DND-41 (cell line): ENCODE results near the gene STMND1.

Experiments used
- ATAC-seq: fragments of 200-7000 bp; cut with Tn5 transposase; 3 replicates; pipeline ENCODE4 v1.9.1; 2021; ENCODE audit warnings: low read depth; ENCODE audit not compliant: insufficient read depth
- DNase-seq: peaks from one replicate; pipeline ENCODE4 v3.0.0-alpha.2; 2020
- H2AFZ ChIP-seq: 2 replicates; pipeline ENCODE4 v1.6.0; 2012; ENCODE audit warnings: low read depth, low read length
- H3K27ac ChIP-seq: 2 replicates; pipeline ENCODE4 v1.5.1; 2012; ENCODE audit warnings: low read length, inconsistent platforms
- H3K27me3 ChIP-seq: fragments of 200-600 bp; sonication (generic); 2 replicates; pipeline ENCODE4 v1.6.0; 2012; ENCODE audit warnings: low read length, mild to moderate bottlenecking, inconsistent platforms; ENCODE audit not compliant: insufficient read depth, poor library complexity
- H3K36me3 ChIP-seq: 2 replicates; pipeline ENCODE4 v1.5.1; 2012; ENCODE audit warnings: low read length, inconsistent platforms; ENCODE audit not compliant: insufficient read depth
- H3K4me1 ChIP-seq: 2 replicates; pipeline ENCODE4 v1.5.1; 2012; ENCODE audit warnings: mild to moderate bottlenecking, low read length; ENCODE audit not compliant: insufficient read depth
- H3K4me2 ChIP-seq: 2 replicates; pipeline ENCODE4 v1.6.0; 2012; ENCODE audit warnings: mild to moderate bottlenecking, moderate library complexity, low read length, inconsistent platforms; ENCODE audit not compliant: insufficient read depth
- H3K4me3 ChIP-seq, 2 experiments: fragments of 200-600 bp in 1 of 2; shearing (Covaris generic) in 1 of 2; 2 replicates each; pipeline ENCODE4 v1.5.1; 2012 to 2016; ENCODE audit warnings: inconsistent platforms in 2 of 2, low read length in 2 of 2, mild to moderate bottlenecking in 2 of 2, low read depth in 1 of 2, moderate library complexity in 1 of 2
- H3K79me2 ChIP-seq: 2 replicates; pipeline ENCODE4 v1.6.0; 2012; ENCODE audit warnings: low read length, inconsistent platforms; ENCODE audit not compliant: insufficient read depth
- H3K9ac ChIP-seq: 2 replicates; pipeline ENCODE4 v1.6.0; 2012; ENCODE audit warnings: low read depth, mild to moderate bottlenecking, inconsistent platforms, low read length, moderate library complexity
- H3K9me3 ChIP-seq: 2 replicates; pipeline ENCODE4 v1.5.1; 2012; ENCODE audit warnings: low read length, moderate library complexity, mild to moderate bottlenecking, inconsistent platforms; ENCODE audit not compliant: insufficient read depth, severe bottlenecking
- H4K20me1 ChIP-seq: 2 replicates; pipeline ENCODE4 v1.6.0; 2012; ENCODE audit warnings: low read length; ENCODE audit not compliant: insufficient read depth
- EZH2 ChIP-seq: IDR thresholded peaks from 3 replicates; pipeline ENCODE4 v1.6.1; 2012; ENCODE audit warnings: borderline replicate concordance, low read depth, mild to moderate bottlenecking, moderate library complexity, low read length, inconsistent platforms; ENCODE audit not compliant: severe bottlenecking
- TF ChIP-seq, protein P1 (sequence below): IDR thresholded peaks from 2 replicates; pipeline ENCODE4 v1.5.1; 2012; ENCODE audit warnings: borderline replicate concordance, low read length, moderate library complexity, mild to moderate bottlenecking; ENCODE audit not compliant: poor library complexity, severe bottlenecking; ENCODE audit errors: extremely low read depth

The STMND1 gene

DNA sequence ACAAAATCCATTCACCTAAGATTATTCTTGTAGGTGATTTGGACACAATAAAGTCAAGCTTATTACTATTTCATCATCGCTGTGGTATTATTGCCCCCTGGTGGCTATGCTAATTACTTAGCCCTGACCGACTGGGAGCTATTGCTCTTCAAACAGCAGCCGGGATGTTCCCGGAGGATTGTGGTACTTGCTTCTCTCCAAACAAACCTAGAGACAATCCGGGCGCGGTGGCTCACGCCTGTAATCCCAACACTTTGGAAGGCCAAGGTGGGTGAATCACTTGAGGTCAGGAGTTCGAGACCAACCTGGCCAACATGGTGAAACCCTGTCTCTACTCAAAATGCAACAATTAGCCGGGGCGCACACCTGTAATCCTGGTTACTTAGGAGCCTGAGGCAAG, 15.4 kb upstream of the STMND1 start:
- Histone ChIP-seq H3K9ac (no peak overlapping the region), H3K36me3 (no peaks in the 10 kb centered on the region), H3K4me2 (no peak overlapping the region), H3K9me3 (no peaks in the 10 kb centered on the region), H4K20me1 (no peaks in the 10 kb centered on the region), H3K4me3 (no peak overlapping the region), H3K27me3 (no peaks in the 10 kb centered on the region), H2AFZ (no peak overlapping the region), H3K79me2 (no peaks in the 10 kb centered on the region), H3K27ac (no peak overlapping the region), H3K4me1 (no peaks in the 10 kb centered on the region)
- ATAC-seq (no peak), DNase-seq (no peak)
- TF ChIP-seq EZH2, result no peak
- TF ChIP-seq, protein P1, sequence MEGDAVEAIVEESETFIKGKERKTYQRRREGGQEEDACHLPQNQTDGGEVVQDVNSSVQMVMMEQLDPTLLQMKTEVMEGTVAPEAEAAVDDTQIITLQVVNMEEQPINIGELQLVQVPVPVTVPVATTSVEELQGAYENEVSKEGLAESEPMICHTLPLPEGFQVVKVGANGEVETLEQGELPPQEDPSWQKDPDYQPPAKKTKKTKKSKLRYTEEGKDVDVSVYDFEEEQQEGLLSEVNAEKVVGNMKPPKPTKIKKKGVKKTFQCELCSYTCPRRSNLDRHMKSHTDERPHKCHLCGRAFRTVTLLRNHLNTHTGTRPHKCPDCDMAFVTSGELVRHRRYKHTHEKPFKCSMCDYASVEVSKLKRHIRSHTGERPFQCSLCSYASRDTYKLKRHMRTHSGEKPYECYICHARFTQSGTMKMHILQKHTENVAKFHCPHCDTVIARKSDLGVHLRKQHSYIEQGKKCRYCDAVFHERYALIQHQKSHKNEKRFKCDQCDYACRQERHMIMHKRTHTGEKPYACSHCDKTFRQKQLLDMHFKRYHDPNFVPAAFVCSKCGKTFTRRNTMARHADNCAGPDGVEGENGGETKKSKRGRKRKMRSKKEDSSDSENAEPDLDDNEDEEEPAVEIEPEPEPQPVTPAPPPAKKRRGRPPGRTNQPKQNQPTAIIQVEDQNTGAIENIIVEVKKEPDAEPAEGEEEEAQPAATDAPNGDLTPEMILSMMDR, result peak; percentile 54

DNA sequence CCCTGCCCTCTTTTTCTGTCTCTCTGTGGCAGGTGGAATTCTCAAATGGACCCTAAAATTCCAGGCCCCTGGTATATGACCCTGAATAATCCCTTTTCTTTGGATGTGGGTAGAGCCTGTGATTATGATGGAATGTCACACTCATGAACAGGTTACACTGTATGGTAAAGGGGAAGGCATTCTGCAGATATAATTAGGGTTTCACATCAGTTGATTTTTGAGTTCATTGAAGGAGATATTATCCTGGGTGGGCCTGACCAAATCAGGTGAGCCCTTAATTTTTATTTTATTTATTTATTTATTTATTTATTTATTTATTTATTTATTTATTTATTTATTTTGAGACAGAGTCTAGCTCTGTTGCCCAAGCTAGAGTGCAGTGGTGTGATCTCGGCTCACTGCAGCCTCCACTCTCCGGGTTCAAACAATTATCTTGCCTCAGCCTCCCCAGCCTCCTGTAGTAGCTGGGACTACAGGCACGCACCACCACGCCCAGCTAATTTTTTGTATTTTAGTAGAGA, 13.7 kb upstream of the STMND1 start:
- Histone ChIP-seq H3K27ac (no peak overlapping the region), H3K79me2 (no peaks in the 10 kb centered on the region), H3K36me3 (no peaks in the 10 kb centered on the region), H3K9me3 (no peaks in the 10 kb centered on the region), H3K4me3 (no peak overlapping the region), H3K9ac (no peak overlapping the region), H3K27me3 (no peaks in the 10 kb centered on the region), H2AFZ (no peak overlapping the region), H3K4me1 (no peaks in the 10 kb centered on the region), H4K20me1 (no peaks in the 10 kb centered on the region), H3K4me2 (no peak overlapping the region)
- TF ChIP-seq, protein P1, result no peak
- no peak for TF ChIP-seq EZH2
- ATAC-seq, result no peak
- DNase-seq, result no peak

DNA sequence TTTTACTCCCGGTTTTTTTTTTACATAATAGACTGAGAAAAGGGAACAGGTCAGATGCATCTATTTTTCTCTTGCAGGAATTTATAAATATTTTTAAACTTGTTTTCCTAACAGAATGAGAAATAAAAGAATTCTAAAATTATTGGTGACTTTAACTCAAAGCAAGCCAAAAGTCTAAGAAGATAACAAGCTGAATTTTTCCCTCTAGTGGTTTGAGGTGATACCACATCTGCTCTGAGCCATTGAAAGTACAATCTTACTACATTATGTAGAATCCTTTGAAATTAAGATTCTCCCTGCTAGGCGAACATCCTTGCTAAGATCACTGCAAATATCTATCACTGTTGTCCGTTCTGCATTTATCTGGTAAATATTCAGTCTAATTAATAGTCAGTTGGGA, 10.7 kb upstream of the STMND1 start:
- ATAC-seq, result no peak
- no peak overlapping the region for H3K4me2 ChIP-seq
- no peaks in the 10 kb centered on the region for H3K27me3 ChIP-seq
- H3K4me1 ChIP-seq, result no peaks in the 10 kb centered on the region
- H3K79me2 ChIP-seq, result no peaks in the 10 kb centered on the region
- H3K4me3 ChIP-seq, result no peak overlapping the region
- no peak overlapping the region for H3K9ac ChIP-seq
- no peaks in the 10 kb centered on the region for H4K20me1 ChIP-seq
- H3K36me3 ChIP-seq, result no peaks in the 10 kb centered on the region
- H3K27ac ChIP-seq, result no peak overlapping the region
- no peak overlapping the region for H2AFZ ChIP-seq
- no peak for TF ChIP-seq EZH2
- TF ChIP-seq, protein P1, result no peak
- DNase-seq, result no peak
- no peaks in the 10 kb centered on the region for H3K9me3 ChIP-seq

DNA sequence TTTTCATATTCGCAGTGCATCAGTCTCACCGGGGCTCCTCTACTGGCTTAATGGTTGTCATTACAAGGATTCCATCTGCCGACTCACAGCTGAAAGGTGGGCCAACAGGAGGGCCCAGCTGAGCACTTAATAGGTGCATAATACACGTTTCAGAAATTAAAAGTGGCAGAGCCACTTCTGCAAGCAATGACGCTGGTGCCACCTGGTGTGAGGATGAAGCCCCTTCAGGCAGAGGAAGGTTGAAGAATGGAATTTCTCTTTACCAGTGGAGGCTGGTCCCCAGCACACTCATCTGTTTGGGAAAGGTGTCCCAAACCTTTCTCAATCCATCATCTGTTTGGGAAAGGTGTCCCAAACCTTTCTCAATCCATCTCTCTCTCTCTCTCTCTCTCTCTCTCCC, 8.2 kb upstream of the STMND1 start:
- Histone ChIP-seq H3K4me3 (no peak overlapping the region), H3K4me1 (no peaks in the 10 kb centered on the region), H3K36me3 (no peaks in the 10 kb centered on the region), H3K9me3 (no peaks in the 10 kb centered on the region), H3K9ac (no peak overlapping the region), H3K27ac (no peak overlapping the region), H3K27me3 (no peaks in the 10 kb centered on the region), H3K4me2 (no peak overlapping the region), H4K20me1 (no peaks in the 10 kb centered on the region), H3K79me2 (no peaks in the 10 kb centered on the region), H2AFZ (no peak overlapping the region)
- DNase-seq (no peak), ATAC-seq (no peak)
- TF ChIP-seq, protein P1, result peak; percentile 41
- TF ChIP-seq EZH2, result no peak
